ENCODE data around the gene GNRHR.

The GNRHR gene

DNA sequence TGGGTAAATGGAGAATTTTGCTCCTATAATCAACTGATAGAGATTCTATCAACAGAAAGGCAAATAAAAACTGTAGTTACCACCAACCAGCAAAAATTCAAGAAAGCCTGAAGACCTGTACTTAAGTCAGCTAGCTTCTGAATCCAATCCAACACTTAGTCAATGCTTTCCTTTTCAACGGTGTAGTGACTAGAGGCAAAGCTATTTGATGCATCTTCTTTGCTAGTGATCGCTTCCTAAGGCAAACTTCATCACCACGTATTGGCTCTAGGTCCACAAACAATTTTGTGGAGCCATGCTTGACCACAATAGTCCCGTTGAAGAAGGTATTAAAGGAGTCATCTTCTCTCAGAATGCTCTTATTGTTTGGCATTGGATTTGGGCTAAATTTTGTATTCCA lies 28.2 kb downstream of the GNRHR start:
- no peak overlapping the region for H4K91ac ChIP-seq (ENCODE audit: low read depth, low read length, poor library complexity)
- no peak overlapping the region for H3K9ac ChIP-seq (ENCODE audit: low read depth, low read length, poor library complexity)
- no peak overlapping the region for H3K4me2 ChIP-seq (ENCODE audit: insufficient read depth, low read length, poor library complexity, severe bottlenecking)
- H3K18ac ChIP-seq (ENCODE audit: low read length): no peak overlapping the region
- no peak overlapping the region for H2BK15ac ChIP-seq (ENCODE audit: low read length)
- H3K9me3 ChIP-seq (replicated peaks in 1 of 2; ENCODE audit: control insufficient read depth in 2 of 2, insufficient read depth in 1 of 2, low read depth in 1 of 2, low read length in 2 of 2): peaks cover 0 to 7% of the 10 kb centered on the region in 2 donors
- H2AFZ ChIP-seq (ENCODE audit: low read length): no peak overlapping the region
- peaks cover 0 to 7% of the 10 kb centered on the region in 2 donors for H3K4me1 ChIP-seq (ENCODE audit: control insufficient read depth in 2 of 2, insufficient read depth in 1 of 2, low read depth in 1 of 2, low read length in 2 of 2)
- WGBS, 2 donors (ENCODE audit: extremely low coverage in 2 of 2, insufficient read length in 2 of 2, insufficient replicate concordance in 1 of 2): no CpG with 5 or more reads among the region's 4 CpGs
- H3K23ac ChIP-seq (ENCODE audit: low read depth, low read length, poor library complexity): no peak overlapping the region
- H2BK12ac ChIP-seq (ENCODE audit: low read length): no peak overlapping the region
- no peaks in the 10 kb centered on the region for H3K27me3 ChIP-seq (ENCODE audit: control insufficient read depth in 3 of 3, insufficient read depth in 3 of 3, low read depth in 1 of 3, low read length in 3 of 3)
- no peaks in the 10 kb centered on the region for H3K79me1 ChIP-seq (ENCODE audit: low read depth, low read length)
- H3K14ac ChIP-seq (ENCODE audit: low read length): no peak overlapping the region
- no peak overlapping the region for H4K8ac ChIP-seq (ENCODE audit: low read depth, low read length)
- H3K36me3 ChIP-seq (replicated peaks in 1 of 2; ENCODE audit: control insufficient read depth in 2 of 2, insufficient read depth in 2 of 2, low read length in 2 of 2): peaks cover 0 to 11% of the 10 kb centered on the region in 2 donors
- H3K4me3 ChIP-seq (ENCODE audit: low read length in 2 of 2): no peak overlapping the region
- H3K4ac ChIP-seq (ENCODE audit: low read length): no peak overlapping the region
- no peak overlapping the region for H3K27ac ChIP-seq (replicated peaks; ENCODE audit: low read length)
- no peak overlapping the region for H2BK120ac ChIP-seq (ENCODE audit: low read depth, low read length)
- no peak for DNase-seq (ENCODE audit: low spot score)
- H2AK5ac ChIP-seq (ENCODE audit: low read depth, low read length): no peak overlapping the region
- no peak overlapping the region for H2BK5ac ChIP-seq (ENCODE audit: low read length)

DNA sequence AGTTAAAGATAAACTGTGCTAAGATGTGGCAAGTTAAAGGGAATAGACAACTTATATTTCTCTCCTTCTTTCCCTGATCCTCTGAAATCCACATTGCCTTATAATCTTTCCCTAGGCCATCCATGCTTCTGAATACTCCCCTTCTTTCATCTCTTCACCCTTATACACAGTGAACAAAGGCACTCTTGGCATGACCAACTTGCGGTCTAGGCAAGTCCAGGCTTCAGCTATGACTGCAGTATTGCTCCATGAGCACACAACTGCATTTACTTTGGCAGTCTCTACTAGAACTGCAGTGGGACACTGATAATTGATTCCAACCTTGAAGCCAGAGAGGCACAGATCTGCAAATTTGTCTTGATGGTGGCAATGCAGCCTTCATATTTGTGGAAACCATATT lies 29.1 kb downstream of the GNRHR start:
- peaks cover 0 to 11% of the 10 kb centered on the region in 2 donors for H3K9me3 ChIP-seq (replicated peaks in 1 of 2; ENCODE audit: control insufficient read depth in 2 of 2, insufficient read depth in 1 of 2, low read depth in 1 of 2, low read length in 2 of 2)
- no peak overlapping the region for H2BK5ac ChIP-seq (ENCODE audit: low read length)
- no peak overlapping the region for H2AFZ ChIP-seq (ENCODE audit: low read length)
- H3K4me1 ChIP-seq (ENCODE audit: control insufficient read depth in 2 of 2, insufficient read depth in 1 of 2, low read depth in 1 of 2, low read length in 2 of 2): peaks cover 0 to 7% of the 10 kb centered on the region in 2 donors
- H2AK5ac ChIP-seq (ENCODE audit: low read depth, low read length): no peak overlapping the region
- DNase-seq (ENCODE audit: low spot score): no peak
- H3K4ac ChIP-seq (ENCODE audit: low read length): no peak overlapping the region
- H3K14ac ChIP-seq (ENCODE audit: low read length): no peak overlapping the region
- WGBS, 2 donors (ENCODE audit: extremely low coverage in 2 of 2, insufficient read length in 2 of 2, insufficient replicate concordance in 1 of 2): no CpG with 5 or more reads among the region's 1 CpG
- H3K18ac ChIP-seq (ENCODE audit: low read length): no peak overlapping the region
- no peak overlapping the region for H4K91ac ChIP-seq (ENCODE audit: low read depth, low read length, poor library complexity)
- H3K23ac ChIP-seq (ENCODE audit: low read depth, low read length, poor library complexity): no peak overlapping the region
- H2BK15ac ChIP-seq (ENCODE audit: low read length): no peak overlapping the region
- H3K27me3 ChIP-seq (ENCODE audit: control insufficient read depth in 3 of 3, insufficient read depth in 3 of 3, low read depth in 1 of 3, low read length in 3 of 3): no peaks in the 10 kb centered on the region
- no peak overlapping the region for H3K4me3 ChIP-seq (ENCODE audit: low read length in 2 of 2)
- H4K8ac ChIP-seq (ENCODE audit: low read depth, low read length): no peak overlapping the region
- no peaks in the 10 kb centered on the region for H3K79me1 ChIP-seq (ENCODE audit: low read depth, low read length)
- H2BK120ac ChIP-seq (ENCODE audit: low read depth, low read length): no peak overlapping the region
- H2BK12ac ChIP-seq (ENCODE audit: low read length): no peak overlapping the region
- H3K27ac ChIP-seq (replicated peaks; ENCODE audit: low read length): no peak overlapping the region
- H3K36me3 ChIP-seq (replicated peaks in 1 of 2; ENCODE audit: control insufficient read depth in 2 of 2, insufficient read depth in 2 of 2, low read length in 2 of 2): peaks cover 0 to 20% of the 10 kb centered on the region in 2 donors
- H3K4me2 ChIP-seq (ENCODE audit: insufficient read depth, low read length, poor library complexity, severe bottlenecking): no peak overlapping the region
- H3K9ac ChIP-seq (ENCODE audit: low read depth, low read length, poor library complexity): no peak overlapping the region

DNA sequence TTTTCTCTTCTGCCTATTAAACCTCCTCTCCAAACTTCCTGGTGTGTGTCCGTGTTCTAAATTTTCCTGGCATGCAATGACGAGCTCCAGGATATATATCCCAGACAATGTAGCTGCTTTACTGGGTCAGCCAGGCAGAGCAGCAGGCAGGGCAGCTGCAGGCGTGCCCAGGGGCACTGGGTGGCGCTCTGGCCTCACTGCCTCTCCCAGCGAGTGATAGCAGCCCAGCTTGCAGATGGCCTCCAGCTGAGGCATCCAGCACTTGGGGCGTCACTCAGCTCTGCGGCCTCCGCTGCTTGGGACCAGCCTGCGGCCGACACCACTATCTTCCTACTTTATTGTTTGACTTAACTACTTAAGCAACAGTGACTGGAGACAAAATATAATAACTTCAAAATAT lies 30.2 kb downstream of the GNRHR start:
- Histone ChIP-seq H2BK15ac (ENCODE audit: low read length) (no peak overlapping the region), H4K8ac (ENCODE audit: low read depth, low read length) (no peak overlapping the region), H3K79me1 (ENCODE audit: low read depth, low read length) (no peaks in the 10 kb centered on the region), H4K91ac (ENCODE audit: low read depth, low read length, poor library complexity) (no peak overlapping the region), H2AFZ (ENCODE audit: low read length) (no peak overlapping the region), H3K23ac (ENCODE audit: low read depth, low read length, poor library complexity) (no peak overlapping the region), H3K4ac (ENCODE audit: low read length) (no peak overlapping the region), H2AK5ac (ENCODE audit: low read depth, low read length) (no peak overlapping the region), H3K18ac (ENCODE audit: low read length) (no peak overlapping the region), H3K4me3 (ENCODE audit: low read length in 2 of 2) (no peak overlapping the region), H2BK5ac (ENCODE audit: low read length) (no peak overlapping the region), H3K4me2 (ENCODE audit: insufficient read depth, low read length, poor library complexity, severe bottlenecking) (no peak overlapping the region), H3K14ac (ENCODE audit: low read length) (no peak overlapping the region), H3K9me3 (replicated peaks in 1 of 2; ENCODE audit: control insufficient read depth in 2 of 2, insufficient read depth in 1 of 2, low read depth in 1 of 2, low read length in 2 of 2) (peaks cover 0 to 13% of the 10 kb centered on the region in 2 donors), H3K36me3 (replicated peaks in 1 of 2; ENCODE audit: control insufficient read depth in 2 of 2, insufficient read depth in 2 of 2, low read length in 2 of 2) (peaks cover 0 to 22% of the 10 kb centered on the region in 2 donors), H2BK12ac (ENCODE audit: low read length) (no peak overlapping the region), H2BK120ac (ENCODE audit: low read depth, low read length) (no peak overlapping the region), H3K27me3 (ENCODE audit: control insufficient read depth in 3 of 3, insufficient read depth in 3 of 3, low read depth in 1 of 3, low read length in 3 of 3) (no peaks in the 10 kb centered on the region), H3K9ac (ENCODE audit: low read depth, low read length, poor library complexity) (no peak overlapping the region), H3K27ac (replicated peaks; ENCODE audit: low read length) (no peak overlapping the region), H3K4me1 (ENCODE audit: control insufficient read depth in 2 of 2, insufficient read depth in 1 of 2, low read depth in 1 of 2, low read length in 2 of 2) (peaks cover 0 to 7% of the 10 kb centered on the region in 2 donors)
- DNase-seq (ENCODE audit: low spot score): no peak
- no CpG with 5 or more reads among the region's 10 CpGs for WGBS, 2 donors (ENCODE audit: extremely low coverage in 2 of 2, insufficient read length in 2 of 2, insufficient replicate concordance in 1 of 2)

DNA sequence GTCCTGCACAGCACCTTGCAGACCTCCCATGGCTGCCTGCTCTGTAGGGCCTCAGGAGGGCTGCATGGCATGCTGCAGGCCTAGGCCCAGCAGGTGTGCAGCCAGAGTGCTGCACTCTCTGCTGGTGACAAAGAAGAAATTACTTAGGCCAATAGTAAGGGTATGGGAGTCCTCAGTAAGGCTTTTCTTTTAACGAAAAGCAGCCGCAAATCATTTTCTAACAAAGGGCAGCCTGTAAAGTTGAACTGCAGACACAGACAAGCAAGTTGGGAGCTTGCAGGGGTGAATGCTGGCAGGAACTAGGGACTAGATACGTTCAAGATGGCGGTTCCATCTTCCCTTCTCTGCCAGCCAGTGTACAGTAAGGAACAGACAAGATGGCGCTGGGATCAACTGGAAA lies 30.8 kb downstream of the GNRHR start:
- no peak for DNase-seq (ENCODE audit: low spot score)
- no peak overlapping the region for H3K4me2 ChIP-seq (ENCODE audit: insufficient read depth, low read length, poor library complexity, severe bottlenecking)
- H3K4me3 ChIP-seq (ENCODE audit: low read length in 2 of 2): no peak overlapping the region
- H3K4ac ChIP-seq (ENCODE audit: low read length): no peak overlapping the region
- no peaks in the 10 kb centered on the region for H3K27me3 ChIP-seq (ENCODE audit: control insufficient read depth in 3 of 3, insufficient read depth in 3 of 3, low read depth in 1 of 3, low read length in 3 of 3)
- no peak overlapping the region for H2BK5ac ChIP-seq (ENCODE audit: low read length)
- H3K4me1 ChIP-seq (ENCODE audit: control insufficient read depth in 2 of 2, insufficient read depth in 1 of 2, low read depth in 1 of 2, low read length in 2 of 2): peaks cover 0 to 7% of the 10 kb centered on the region in 2 donors
- WGBS, 2 donors (ENCODE audit: extremely low coverage in 2 of 2, insufficient read length in 2 of 2, insufficient replicate concordance in 1 of 2): no CpG with 5 or more reads among the region's 5 CpGs
- H3K18ac ChIP-seq (ENCODE audit: low read length): peak overlapping the region; percentile 69
- H2AK5ac ChIP-seq (ENCODE audit: low read depth, low read length): no peak overlapping the region
- no peak overlapping the region for H3K23ac ChIP-seq (ENCODE audit: low read depth, low read length, poor library complexity)
- no peak overlapping the region for H4K91ac ChIP-seq (ENCODE audit: low read depth, low read length, poor library complexity)
- no peak overlapping the region for H2BK120ac ChIP-seq (ENCODE audit: low read depth, low read length)
- peaks cover 0 to 22% of the 10 kb centered on the region in 2 donors for H3K36me3 ChIP-seq (replicated peaks in 1 of 2; ENCODE audit: control insufficient read depth in 2 of 2, insufficient read depth in 2 of 2, low read length in 2 of 2)
- H4K8ac ChIP-seq (ENCODE audit: low read depth, low read length): no peak overlapping the region
- no peak overlapping the region for H2BK15ac ChIP-seq (ENCODE audit: low read length)
- no peak overlapping the region for H2BK12ac ChIP-seq (ENCODE audit: low read length)
- peak overlapping the region; percentile 81 for H3K9ac ChIP-seq (ENCODE audit: low read depth, low read length, poor library complexity)
- H3K27ac ChIP-seq (replicated peaks; ENCODE audit: low read length): no peak overlapping the region
- peaks cover 1% of the 10 kb centered on the region for H3K79me1 ChIP-seq (ENCODE audit: low read depth, low read length)
- H2AFZ ChIP-seq (ENCODE audit: low read length): no peak overlapping the region
- peaks cover 0 to 13% of the 10 kb centered on the region in 2 donors for H3K9me3 ChIP-seq (replicated peaks in 1 of 2; ENCODE audit: control insufficient read depth in 2 of 2, insufficient read depth in 1 of 2, low read depth in 1 of 2, low read length in 2 of 2)
- H3K14ac ChIP-seq (ENCODE audit: low read length): peak overlapping the region; percentile 82
